ENCODE data around the gene SPATA17.

DNA sequence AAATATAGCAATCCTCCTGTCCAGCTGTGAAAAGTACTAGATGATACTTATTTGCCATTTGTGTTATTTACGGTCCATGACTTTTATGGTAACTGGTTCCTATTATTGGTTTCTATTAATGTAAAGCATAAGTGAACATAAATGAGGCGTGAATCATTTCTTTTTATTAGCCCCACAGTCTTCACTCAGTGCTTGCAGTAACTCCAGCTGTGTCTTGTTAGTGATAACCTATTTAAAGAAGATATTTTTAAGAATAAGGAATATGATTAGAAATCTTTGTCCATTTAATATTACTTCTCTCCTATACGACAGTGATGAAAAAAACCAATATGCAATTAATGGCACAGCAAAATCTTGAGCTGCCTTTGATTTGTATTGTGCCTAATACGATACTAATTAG is 149.9 kb downstream of the SPATA17 start:
- TF ChIP-seq, protein P1, sequence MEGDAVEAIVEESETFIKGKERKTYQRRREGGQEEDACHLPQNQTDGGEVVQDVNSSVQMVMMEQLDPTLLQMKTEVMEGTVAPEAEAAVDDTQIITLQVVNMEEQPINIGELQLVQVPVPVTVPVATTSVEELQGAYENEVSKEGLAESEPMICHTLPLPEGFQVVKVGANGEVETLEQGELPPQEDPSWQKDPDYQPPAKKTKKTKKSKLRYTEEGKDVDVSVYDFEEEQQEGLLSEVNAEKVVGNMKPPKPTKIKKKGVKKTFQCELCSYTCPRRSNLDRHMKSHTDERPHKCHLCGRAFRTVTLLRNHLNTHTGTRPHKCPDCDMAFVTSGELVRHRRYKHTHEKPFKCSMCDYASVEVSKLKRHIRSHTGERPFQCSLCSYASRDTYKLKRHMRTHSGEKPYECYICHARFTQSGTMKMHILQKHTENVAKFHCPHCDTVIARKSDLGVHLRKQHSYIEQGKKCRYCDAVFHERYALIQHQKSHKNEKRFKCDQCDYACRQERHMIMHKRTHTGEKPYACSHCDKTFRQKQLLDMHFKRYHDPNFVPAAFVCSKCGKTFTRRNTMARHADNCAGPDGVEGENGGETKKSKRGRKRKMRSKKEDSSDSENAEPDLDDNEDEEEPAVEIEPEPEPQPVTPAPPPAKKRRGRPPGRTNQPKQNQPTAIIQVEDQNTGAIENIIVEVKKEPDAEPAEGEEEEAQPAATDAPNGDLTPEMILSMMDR (IDR thresholded peaks at IDR 0.05; ENCODE audit: extremely low read depth in 1 of 2, insufficient read depth in 1 of 2, low read depth in 1 of 2, low read length in 2 of 2), result no peak
- no peak for TF ChIP-seq EZH2 (IDR thresholded peaks at IDR 0.05; ENCODE audit: borderline replicate concordance, low read depth, low read length, severe bottlenecking)
- no peak for TF ChIP-seq POLR2A (IDR thresholded peaks at IDR 0.05; ENCODE audit: low read depth, low read length)
